GM23338 (cell line): ENCODE results near the gene SRSF4. TPM values are rescaled to one million over a fixed set of nuclear protein-coding genes. Genes with fewer than 3 reads are reported as not detected.

Source experiments
- CREB1 ChIP-seq: fragments of 250-450 bp; sonication (Bioruptor Pico); IDR thresholded peaks from 2 replicates; pipeline ENCODE4 v1.5.0; 2020; ENCODE audit warnings: low read depth, mild to moderate bottlenecking, moderate library complexity
- EZH2phosphoT487 ChIP-seq: fragments of 200-600 bp; sonication (generic); IDR thresholded peaks from one replicate; pipeline ENCODE4 v1.8.1; 2018; ENCODE audit warnings: antibody characterized with exemption; ENCODE audit not compliant: unreplicated experiment
- JUNB ChIP-seq: IDR thresholded peaks from one replicate; pipeline ENCODE4 v1.6.1; 2016; ENCODE audit warnings: antibody characterized with exemption; ENCODE audit not compliant: unreplicated experiment
- POLR2AphosphoS5 ChIP-seq: IDR thresholded peaks from 2 replicates; pipeline ENCODE4 v1.6.1; 2016; ENCODE audit warnings: antibody characterized with exemption, low read depth
- STAT1 ChIP-seq: IDR thresholded peaks from one replicate; pipeline ENCODE4 v1.6.1; 2016; ENCODE audit warnings: antibody characterized with exemption; ENCODE audit not compliant: unreplicated experiment
- ZNF114 ChIP-seq: fragments of 250-450 bp; sonication (Bioruptor Pico); IDR thresholded peaks from 2 replicates; pipeline ENCODE4 v1.5.0; 2020; ENCODE audit warnings: mild to moderate bottlenecking, moderate library complexity
- ZNF331 ChIP-seq: fragments of 250-450 bp; sonication (Bioruptor Pico); IDR thresholded peaks from 2 replicates; pipeline ENCODE4 v1.5.0; 2020; ENCODE audit warnings: low read depth, mild to moderate bottlenecking, moderate library complexity
- polyA plus RNA-seq: library from polyadenylated mRNA; unstranded; fragments of >200 nt; fragmentation: Nextera tagmentation; extraction: Ambion mirVana; gene quantifications from 2 replicates; pipeline ENCODE4 v1.2.1, GENCODE V29; 2016
- total RNA-seq: library from RNA; depleted of rRNA; stranded (reverse); fragments of >200 nt; shearing (Covaris generic); gene quantifications from 2 replicates; pipeline ENCODE4 v1.2.3, GENCODE V29; 2014
- TF ChIP-seq, protein P1 (sequence below): fragments of 250-450 bp; sonication (Bioruptor Pico); IDR thresholded peaks from 2 replicates; pipeline ENCODE4 v1.5.0; 2020; ENCODE audit warnings: mild to moderate bottlenecking, moderate library complexity
- TF ChIP-seq, protein P2 (sequence below): IDR thresholded peaks from 2 replicates; pipeline ENCODE4 v1.6.1; 2016; ENCODE audit warnings: antibody characterized with exemption
- TF ChIP-seq, protein P3 (sequence below): IDR thresholded peaks from one replicate; pipeline ENCODE4 v1.6.1; 2018; ENCODE audit warnings: antibody characterized with exemption; ENCODE audit not compliant: unreplicated experiment

SRSF4 gene
- total and polyA plus RNA-seq, 2 experiments from 2014 or later: 58.4 to 98.3 TPM

DNA sequence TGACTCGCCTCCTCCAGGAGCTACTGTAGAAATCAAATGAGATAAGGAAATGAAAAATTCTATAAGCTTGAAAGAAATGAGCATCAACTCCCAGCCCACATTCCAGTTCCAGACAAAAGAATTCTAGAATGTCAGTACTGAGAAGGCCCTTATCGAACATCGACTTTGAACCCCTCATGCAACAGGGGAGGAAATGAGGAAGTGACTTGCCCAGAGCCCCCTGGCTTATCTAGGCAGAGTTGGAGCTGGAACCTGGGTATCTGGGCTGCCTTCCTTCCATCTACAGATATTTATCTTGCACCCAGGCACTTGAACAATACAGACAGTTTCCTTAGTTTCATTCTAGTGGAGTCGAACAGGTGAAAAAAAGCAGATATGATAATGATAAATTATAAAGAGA lies 26.7 kb upstream of the SRSF4 start (continued):
- TF ChIP-seq, protein P1, sequence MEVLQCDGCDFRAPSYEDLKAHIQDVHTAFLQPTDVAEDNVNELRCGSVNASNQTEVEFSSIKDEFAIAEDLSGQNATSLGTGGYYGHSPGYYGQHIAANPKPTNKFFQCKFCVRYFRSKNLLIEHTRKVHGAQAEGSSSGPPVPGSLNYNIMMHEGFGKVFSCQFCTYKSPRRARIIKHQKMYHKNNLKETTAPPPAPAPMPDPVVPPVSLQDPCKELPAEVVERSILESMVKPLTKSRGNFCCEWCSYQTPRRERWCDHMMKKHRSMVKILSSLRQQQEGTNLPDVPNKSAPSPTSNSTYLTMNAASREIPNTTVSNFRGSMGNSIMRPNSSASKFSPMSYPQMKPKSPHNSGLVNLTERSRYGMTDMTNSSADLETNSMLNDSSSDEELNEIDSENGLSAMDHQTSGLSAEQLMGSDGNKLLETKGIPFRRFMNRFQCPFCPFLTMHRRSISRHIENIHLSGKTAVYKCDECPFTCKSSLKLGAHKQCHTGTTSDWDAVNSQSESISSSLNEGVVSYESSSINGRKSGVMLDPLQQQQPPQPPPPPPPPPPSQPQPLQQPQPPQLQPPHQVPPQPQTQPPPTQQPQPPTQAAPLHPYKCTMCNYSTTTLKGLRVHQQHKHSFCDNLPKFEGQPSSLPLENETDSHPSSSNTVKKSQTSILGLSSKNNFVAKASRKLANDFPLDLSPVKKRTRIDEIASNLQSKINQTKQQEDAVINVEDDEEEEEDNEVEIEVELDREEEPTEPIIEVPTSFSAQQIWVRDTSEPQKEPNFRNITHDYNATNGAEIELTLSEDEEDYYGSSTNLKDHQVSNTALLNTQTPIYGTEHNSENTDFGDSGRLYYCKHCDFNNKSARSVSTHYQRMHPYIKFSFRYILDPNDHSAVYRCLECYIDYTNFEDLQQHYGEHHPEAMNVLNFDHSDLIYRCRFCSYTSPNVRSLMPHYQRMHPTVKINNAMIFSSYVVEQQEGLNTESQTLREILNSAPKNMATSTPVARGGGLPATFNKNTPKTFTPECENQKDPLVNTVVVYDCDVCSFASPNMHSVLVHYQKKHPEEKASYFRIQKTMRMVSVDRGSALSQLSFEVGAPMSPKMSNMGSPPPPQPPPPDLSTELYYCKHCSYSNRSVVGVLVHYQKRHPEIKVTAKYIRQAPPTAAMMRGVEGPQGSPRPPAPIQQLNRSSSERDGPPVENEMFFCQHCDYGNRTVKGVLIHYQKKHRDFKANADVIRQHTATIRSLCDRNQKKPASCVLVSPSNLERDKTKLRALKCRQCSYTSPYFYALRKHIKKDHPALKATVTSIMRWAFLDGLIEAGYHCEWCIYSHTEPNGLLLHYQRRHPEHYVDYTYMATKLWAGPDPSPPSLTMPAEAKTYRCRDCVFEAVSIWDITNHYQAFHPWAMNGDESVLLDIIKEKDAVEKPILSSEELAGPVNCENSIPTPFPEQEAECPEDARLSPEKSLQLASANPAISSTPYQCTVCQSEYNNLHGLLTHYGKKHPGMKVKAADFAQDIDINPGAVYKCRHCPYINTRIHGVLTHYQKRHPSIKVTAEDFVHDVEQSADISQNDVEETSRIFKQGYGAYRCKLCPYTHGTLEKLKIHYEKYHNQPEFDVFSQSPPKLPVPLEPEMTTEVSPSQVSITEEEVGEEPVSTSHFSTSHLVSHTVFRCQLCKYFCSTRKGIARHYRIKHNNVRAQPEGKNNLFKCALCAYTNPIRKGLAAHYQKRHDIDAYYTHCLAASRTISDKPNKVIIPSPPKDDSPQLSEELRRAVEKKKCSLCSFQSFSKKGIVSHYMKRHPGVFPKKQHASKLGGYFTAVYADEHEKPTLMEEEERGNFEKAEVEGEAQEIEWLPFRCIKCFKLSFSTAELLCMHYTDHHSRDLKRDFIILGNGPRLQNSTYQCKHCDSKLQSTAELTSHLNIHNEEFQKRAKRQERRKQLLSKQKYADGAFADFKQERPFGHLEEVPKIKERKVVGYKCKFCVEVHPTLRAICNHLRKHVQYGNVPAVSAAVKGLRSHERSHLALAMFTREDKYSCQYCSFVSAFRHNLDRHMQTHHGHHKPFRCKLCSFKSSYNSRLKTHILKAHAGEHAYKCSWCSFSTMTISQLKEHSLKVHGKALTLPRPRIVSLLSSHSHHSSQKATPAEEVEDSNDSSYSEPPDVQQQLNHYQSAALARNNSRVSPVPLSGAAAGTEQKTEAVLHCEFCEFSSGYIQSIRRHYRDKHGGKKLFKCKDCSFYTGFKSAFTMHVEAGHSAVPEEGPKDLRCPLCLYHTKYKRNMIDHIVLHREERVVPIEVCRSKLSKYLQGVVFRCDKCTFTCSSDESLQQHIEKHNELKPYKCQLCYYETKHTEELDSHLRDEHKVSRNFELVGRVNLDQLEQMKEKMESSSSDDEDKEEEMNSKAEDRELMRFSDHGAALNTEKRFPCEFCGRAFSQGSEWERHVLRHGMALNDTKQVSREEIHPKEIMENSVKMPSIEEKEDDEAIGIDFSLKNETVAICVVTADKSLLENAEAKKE (CRISPR knock-in tag): no peak
- TF ChIP-seq EZH2phosphoT487 (no peak), ZNF114 (CRISPR knock-in tag) (no peak), POLR2AphosphoS5 (no peak), ZNF331 (no peak), JUNB (no peak), STAT1 (no peak), CREB1 (no peak)
- TF ChIP-seq, protein P2, sequence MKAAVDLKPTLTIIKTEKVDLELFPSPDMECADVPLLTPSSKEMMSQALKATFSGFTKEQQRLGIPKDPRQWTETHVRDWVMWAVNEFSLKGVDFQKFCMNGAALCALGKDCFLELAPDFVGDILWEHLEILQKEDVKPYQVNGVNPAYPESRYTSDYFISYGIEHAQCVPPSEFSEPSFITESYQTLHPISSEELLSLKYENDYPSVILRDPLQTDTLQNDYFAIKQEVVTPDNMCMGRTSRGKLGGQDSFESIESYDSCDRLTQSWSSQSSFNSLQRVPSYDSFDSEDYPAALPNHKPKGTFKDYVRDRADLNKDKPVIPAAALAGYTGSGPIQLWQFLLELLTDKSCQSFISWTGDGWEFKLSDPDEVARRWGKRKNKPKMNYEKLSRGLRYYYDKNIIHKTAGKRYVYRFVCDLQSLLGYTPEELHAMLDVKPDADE: no peak
- TF ChIP-seq, protein P3, sequence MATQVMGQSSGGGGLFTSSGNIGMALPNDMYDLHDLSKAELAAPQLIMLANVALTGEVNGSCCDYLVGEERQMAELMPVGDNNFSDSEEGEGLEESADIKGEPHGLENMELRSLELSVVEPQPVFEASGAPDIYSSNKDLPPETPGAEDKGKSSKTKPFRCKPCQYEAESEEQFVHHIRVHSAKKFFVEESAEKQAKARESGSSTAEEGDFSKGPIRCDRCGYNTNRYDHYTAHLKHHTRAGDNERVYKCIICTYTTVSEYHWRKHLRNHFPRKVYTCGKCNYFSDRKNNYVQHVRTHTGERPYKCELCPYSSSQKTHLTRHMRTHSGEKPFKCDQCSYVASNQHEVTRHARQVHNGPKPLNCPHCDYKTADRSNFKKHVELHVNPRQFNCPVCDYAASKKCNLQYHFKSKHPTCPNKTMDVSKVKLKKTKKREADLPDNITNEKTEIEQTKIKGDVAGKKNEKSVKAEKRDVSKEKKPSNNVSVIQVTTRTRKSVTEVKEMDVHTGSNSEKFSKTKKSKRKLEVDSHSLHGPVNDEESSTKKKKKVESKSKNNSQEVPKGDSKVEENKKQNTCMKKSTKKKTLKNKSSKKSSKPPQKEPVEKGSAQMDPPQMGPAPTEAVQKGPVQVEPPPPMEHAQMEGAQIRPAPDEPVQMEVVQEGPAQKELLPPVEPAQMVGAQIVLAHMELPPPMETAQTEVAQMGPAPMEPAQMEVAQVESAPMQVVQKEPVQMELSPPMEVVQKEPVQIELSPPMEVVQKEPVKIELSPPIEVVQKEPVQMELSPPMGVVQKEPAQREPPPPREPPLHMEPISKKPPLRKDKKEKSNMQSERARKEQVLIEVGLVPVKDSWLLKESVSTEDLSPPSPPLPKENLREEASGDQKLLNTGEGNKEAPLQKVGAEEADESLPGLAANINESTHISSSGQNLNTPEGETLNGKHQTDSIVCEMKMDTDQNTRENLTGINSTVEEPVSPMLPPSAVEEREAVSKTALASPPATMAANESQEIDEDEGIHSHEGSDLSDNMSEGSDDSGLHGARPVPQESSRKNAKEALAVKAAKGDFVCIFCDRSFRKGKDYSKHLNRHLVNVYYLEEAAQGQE: no peak
